Measurements from ENCODE around the gene PCDHGA9.

Gene PCDHGA9

GRCh38 chr5:141360685-141361084 is 41.9 kb upstream of the PCDHGA9 start:
- peak overlapping the region; percentile 54; the same call in 1 of the 2 replicates for H3K4me3 ChIP-seq (ENCODE audit: low read depth, low read length)

GRCh38 chr5:141362719-141363118 is 39.9 kb upstream of the PCDHGA9 start:
- H3K4me3 ChIP-seq (ENCODE audit: low read depth, low read length) = no peak overlapping the region
- no peak for TF ChIP-seq CTCF (IDR thresholded peaks at IDR 0.05; ENCODE audit: low read depth, low read length, missing control alignments)
- DNase-seq (ENCODE audit: low read depth) = no peak

More at GRCh38 chr5:141360685-141361084, 41.9 kb upstream of the PCDHGA9 start:
- no peak for TF ChIP-seq CTCF (IDR thresholded peaks at IDR 0.05; ENCODE audit: low read depth, low read length, missing control alignments)
- no peak for DNase-seq (ENCODE audit: low read depth)

- TF ChIP-seq CTCF (IDR thresholded peaks at IDR 0.05; ENCODE audit: low read depth, low read length, missing control alignments) = no peak
Observed at GRCh38 chr5:141363952-141364660, 38.5 kb upstream of the PCDHGA9 start, which contains the start of gene PCDHGA5. Gene PCDHGA5 (plus strand): TSS chr5:141364162. CDS start chr5:141364331, 169 bp downstream.

GRCh38 chr5:141366016-141366896 is 36.3 kb upstream of the PCDHGA9 start:
- TF ChIP-seq CTCF (IDR thresholded peaks at IDR 0.05; ENCODE audit: low read depth, low read length, missing control alignments) = no peak
- no peak for DNase-seq (ENCODE audit: low read depth)
- H3K4me3 ChIP-seq (ENCODE audit: low read depth, low read length) = no peak overlapping the region

More at GRCh38 chr5:141363952-141364660, 38.5 kb upstream of the PCDHGA9 start, which contains the start of gene PCDHGA5:
- DNase-seq (ENCODE audit: low read depth) = no peak
- H3K4me3 ChIP-seq (ENCODE audit: low read depth, low read length) = no peak within 1 kb of the TSS

- TF ChIP-seq CTCF (IDR thresholded peaks at IDR 0.05; ENCODE audit: low read depth, low read length, missing control alignments) = peak; percentile 72
- H3K4me3 ChIP-seq (ENCODE audit: low read depth, low read length) = peak within 1 kb of the TSS; percentile 58
- peak; percentile 60 for DNase-seq (ENCODE audit: low read depth)
Observed at GRCh38 chr5:141369994-141370848, 32.4 kb upstream of the PCDHGA9 start, which contains the start of gene PCDHGB3. Gene PCDHGB3 (plus strand): TSS chr5:141370242. CDS start chr5:141370395, 153 bp downstream.

All from GM12864 (cell line).